ENCODE data around the gene ZDHHC19.
"Not testable (repeated sequence)": the region's sequence is repeated elsewhere in the genome, so short reads cannot be mapped to it uniquely, and the experiment has no call there.

The ZDHHC19 gene

DNA sequence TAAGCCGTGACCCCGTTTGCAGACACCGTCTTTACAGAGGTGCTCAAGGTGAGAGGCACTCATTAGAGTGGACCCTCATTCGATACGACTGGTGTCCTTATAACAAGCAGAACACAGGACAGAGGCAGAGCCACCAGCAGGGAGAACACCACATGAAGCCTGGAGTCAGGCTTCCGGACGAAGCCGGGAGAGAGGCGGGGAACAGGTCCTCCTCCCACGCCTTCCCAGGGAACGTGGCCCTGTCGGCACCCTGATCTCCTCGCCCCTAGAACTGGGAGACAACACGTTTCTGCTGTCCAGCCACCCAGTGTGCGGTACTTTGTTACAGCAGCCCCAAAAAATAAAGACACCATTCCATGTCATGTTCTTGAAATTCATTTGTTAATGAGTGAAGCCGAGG is 33.6 kb downstream of the ZDHHC19 start:
- no peak for DNase-seq

DNA sequence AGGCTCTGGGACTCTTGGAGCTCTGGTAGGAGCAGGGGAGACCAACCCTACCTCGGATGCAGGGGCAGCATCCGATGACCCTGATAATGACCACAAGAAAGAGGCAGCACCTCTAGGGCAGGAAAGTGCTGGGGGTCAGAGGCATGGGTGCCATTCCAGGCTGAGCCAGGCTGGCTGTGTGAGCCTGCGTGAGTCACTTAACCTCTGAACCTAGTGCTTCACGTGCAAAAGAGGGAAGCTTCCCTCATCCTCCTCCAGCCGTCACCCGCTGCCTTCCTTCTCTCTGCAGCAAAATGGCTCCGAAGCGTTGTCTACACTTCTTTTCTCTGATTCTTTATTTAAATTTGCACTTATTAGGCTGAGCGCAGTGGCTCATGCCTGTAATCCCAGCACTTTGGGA is 35.5 kb downstream of the ZDHHC19 start:
- no peak for DNase-seq

DNA sequence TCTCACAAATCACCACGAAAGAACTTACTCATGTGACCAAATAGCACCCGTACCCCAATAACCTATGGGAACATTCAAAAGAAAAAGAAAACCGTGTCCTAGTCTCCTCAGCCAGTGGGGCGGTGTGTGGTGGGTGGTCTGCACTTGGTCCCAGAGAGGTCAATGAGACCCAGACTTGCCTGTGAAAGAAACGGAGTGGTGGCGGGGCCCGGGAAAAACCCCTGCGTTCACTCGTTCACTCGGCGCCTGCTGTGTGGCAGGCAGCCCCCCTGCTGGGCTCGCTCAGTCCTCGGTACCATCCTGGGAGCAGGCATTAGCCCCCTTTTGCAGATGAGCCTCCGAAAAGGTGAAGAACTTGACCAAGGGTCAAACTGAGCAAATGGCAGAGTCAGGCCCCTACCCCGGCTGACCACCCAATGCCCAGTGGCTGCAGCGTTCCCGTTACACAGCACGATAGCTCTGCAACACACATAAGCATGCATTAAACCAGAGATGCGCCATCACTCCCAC is 36.0 kb downstream of the ZDHHC19 start:
- DNase-seq: no peak

- DNase-seq: no peak
These were observed 36.5 kb downstream of the ZDHHC19 start for GRCh38 chr3:196174652-196175051.

GRCh38 chr3:196170296-196170695 is 40.9 kb downstream of the ZDHHC19 start:
- DNase-seq: not testable (repeated sequence)

- no peak for DNase-seq
These were observed 41.4 kb downstream of the ZDHHC19 start for GRCh38 chr3:196169836-196170240.

DNA sequence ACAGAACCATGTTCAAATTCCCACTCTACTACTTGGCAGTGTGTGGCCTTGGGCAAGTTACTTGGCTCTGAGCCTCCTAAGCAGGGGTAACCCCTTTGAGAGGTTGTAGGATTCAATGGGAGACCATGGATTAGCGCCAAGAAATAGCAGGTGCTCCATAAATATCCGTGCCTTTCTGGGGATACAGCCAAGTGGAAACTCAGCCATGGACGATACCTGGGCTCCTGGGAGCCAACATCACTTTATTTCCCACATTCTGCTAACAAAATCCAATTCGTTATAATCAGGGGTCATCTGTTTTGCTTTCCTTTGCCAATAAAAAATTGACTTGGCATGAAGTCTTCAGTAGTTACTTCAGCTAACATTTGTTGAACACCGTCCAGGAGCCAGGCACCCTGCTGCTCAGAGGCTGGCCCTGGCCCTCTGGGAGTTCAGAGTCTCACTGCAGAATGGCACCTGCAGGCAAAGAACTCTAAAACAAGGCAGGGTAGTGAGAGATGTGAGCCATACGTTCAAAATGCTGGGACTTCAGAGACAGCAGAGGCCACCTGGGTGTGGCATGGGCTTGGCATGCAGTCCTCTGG is 42.3 kb downstream of the ZDHHC19 start:
- no peak for DNase-seq

DNA sequence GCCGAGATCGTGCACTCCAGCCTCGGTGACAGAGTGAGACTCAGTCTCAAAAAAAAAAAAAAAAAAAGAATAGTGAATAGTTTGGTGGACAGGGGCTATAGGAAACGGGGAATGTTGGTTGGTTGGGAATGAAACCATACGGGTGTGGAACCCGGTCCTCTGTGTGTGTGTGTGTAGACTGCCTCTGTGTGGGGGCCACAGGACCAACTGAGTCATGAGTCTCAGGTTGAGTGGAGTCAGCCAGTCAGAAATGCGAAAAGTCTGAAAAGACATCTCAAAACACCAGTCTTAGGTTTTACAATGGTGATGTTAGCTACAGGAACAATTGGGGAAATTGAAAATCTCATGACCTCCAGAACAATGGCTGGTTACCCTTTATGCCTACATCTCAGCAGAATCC is 44.5 kb downstream of the ZDHHC19 start:
- DNase-seq: no peak

GRCh38 chr3:196165850-196166249 is 45.4 kb downstream of the ZDHHC19 start:
- no peak for DNase-seq

GRCh38 chr3:196165006-196165575 is 46.1 kb downstream of the ZDHHC19 start:
- DNase-seq: not testable (repeated sequence)

DNA sequence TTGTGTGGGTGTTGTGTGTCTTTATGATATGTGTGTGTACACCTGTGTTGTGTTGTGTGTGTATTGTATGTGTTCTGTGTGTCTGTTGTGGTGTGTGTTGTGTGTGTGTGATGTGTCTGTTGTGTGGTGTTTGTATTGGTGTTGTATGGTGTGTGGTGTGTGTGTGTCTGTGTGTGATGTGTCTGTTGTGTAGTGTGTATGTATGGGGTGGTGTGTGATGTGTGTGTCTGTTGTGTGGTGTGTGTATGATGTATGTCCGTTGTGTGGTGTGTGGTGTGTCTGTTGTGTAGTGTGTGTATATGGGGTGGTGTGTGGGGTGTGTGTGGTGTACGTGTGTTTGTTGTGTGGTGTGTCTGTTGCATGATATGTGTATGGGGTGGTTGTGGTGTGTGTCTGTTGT is 46.6 kb downstream of the ZDHHC19 start:
- DNase-seq: no peak

DNA sequence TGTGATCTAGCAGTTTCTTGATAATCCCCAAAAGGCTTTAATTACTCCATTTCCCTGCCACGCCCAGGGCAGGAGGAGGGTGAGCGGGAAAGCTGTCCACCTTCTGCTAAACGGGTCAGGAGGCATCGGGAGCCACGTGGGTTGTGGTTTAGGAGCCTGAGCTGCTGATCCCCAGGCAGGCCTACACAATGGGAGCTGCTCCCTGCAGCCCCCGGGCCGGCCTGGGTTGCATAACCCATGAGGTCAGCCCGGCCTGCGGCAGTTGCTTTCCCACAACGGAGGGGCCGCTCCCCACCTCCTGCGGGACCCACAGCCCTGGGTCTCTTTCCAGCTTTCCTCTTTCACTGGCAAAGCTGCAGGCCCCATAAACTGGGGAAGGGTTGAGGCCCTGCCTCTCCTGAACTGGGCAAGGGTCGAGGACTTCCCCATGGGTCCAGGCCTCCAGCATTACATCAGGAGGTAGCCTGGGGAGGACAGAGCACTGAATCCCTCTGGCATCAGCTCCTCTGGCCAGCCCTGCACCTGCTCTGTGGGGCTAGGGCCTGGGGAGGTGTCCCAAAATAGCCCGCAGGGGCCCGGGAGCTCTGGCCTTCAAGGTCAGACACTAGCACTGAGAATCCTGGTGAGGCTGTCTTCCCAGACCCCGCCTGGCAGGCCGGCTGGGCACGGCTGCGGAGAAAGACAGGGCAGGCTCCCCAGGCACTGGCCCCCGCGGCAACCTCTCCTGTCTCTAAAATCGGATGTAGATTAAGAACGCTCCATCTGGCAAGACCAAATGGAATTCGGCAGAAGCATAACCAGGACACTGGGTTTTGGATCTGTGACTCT is 47.3 kb downstream of the ZDHHC19 start:
- no peak for DNase-seq

DNA sequence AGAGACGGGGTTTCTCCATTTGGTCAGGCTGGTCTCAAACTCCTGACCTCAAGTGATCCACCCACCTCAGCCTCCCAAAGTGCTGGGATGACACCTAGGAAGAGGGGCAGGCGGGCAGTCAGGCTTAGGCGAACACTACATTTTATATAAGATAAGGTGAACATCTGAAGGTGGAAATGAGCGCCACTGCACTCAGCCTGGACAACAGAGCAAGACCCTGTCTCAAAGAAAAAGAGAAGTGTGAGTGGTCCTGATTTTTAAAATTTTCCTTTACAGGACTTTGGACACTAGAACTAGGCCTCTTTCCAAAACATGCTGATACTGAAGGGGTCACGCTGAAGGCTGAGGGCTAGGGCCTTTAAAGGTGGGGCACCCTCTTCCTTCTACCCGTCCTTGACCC is 48.0 kb downstream of the ZDHHC19 start:
- no peak for DNase-seq

DNA sequence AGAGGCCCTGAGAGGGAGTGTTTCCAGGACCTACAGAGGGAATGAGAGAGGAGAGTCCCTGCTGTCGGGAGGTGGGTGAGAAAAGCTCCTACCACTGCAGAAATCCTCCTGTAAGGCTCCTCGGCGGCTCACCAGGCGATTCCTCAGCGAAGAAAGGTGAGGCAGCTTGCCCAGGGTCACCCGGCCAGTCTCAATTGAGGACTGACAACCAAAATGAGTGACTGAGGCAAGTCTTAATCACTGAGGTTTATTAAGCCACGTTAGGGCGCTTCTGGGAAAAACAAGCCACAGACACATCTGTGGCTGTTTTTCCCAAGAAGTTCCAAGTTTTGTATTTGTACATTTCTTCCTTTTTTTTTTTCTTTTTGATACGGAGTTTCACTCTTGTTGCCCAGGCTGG is 48.5 kb downstream of the ZDHHC19 start:
- no peak for DNase-seq

DNA sequence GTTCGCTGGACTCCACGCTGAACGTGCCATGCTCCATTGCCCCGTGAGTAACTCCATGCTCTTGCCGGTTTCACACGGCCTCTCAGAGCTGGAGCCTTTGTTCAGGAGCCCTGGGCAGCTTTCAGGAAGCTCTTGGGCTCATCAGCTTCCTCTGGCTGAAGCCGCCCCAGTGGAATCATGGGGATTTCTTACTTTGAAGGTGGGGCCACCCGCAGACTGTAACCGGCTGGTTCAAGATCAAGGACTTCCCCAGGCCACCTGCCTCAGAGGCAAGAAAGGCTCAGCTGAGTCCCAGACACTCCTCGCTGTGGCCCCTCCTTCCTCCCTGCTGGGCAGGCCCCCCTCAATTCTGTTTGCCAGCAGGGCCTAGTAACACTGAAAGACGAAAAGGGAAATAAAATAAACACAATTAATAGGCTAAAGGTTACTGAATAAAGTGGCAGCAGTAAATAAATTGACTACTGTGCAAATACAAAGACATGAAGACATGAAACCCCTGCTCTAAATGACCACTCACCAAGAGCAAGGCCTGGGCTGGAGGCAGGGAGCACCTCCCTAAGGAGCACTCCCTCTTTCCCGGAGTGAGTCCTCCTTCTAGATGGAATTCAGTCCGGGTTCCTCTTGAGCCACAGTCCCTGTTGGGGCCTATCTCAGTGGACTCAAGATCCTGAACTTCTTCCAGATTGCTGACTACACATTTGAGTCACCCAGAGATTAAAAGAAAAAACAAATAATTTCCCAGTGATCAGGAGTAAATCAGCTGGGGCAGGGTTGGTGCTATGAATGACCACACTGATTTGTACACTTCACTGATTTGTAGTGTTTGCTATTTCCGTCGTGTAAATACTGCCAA is 51.0 kb downstream of the ZDHHC19 start:
- DNase-seq: peak; percentile 21

DNA sequence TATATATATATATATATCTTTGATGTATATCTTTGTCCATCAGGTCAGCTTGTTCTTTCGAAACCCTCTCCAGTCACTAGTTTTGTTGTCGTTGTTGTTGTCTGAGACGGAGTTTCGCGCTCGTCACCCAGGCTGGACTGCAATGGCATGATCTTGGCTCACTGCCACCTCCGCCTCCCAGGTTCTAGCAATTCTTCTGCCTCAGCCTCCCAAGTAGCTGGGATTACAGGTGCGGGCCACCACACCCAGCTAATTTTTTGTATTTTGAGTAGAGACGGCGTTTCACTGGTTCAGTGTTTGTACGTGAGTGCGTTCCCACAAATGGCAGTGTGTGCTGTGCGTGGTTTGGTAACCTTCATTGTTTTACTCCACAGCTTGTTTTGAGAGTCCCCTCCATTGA is 51.7 kb downstream of the ZDHHC19 start:
- DNase-seq: no peak

DNA sequence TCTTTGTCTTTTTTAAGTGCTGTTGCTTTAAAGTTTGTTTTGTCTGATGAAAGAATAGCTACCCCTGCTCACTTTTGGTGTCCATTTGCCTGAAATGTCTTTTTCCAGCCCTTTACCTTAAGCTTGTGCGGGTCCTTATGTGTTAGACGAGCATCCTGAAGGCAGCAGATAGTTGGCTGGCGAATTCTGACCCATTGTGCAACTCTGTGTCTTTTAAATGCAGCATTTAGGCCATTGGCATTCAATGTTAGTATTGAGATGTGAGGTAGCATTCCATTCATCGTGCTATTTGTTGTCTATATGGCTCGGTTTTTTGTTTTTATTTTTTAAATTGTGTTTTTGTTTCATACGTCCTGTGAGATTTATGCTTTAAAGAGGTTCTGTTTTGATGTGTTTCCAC is 55.0 kb downstream of the ZDHHC19 start:
- DNase-seq: no peak

DNA sequence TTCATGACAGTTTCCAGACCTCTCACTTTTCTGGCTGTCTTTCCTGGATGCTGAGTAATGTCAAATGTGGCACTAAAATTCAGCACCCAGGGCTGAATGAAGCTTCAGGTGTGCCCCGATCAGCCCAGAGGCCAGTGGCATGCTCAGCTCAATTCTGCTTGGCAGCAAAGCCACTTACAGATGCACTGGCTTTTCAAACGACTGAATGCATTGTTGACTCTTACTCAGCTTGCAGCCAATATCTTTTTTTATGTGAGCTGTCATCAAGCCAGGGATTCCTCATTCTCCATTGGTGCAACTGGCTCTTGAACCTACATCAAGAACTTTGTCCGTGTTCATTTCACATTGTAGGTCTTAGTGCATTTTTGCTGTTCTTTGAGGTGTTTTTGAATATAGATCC is 60.7 kb downstream of the ZDHHC19 start:
- DNase-seq: no peak

- no peak for DNase-seq
These were observed 61.3 kb downstream of the ZDHHC19 start for GRCh38 chr3:196149831-196150301.

- DNase-seq: no peak
These were observed 61.8 kb downstream of the ZDHHC19 start for GRCh38 chr3:196149375-196149774.

Data from activated gamma-delta T cell treated with Interleukin-2 at 50 U/mL for 16 hours (primary cell).